ENCODE data around the gene CCND3. TPM values are rescaled to one million over a fixed set of nuclear protein-coding genes. Genes with fewer than 3 reads are reported as not detected.
A peak's percentile ranks its signal among the peaks of the same experiment; 100 is the strongest.

Gene CCND3
- total and polyA plus RNA-seq, 2 experiments from 2014 or later, result 19.7 to 30.9 TPM

GRCh38 chr6:41939848-41940758 is 1.5 kb downstream of the CCND3 start (continued):
- no peak for TF ChIP-seq ZNF462 (CRISPR knock-in tag; IDR thresholded peaks at IDR 0.05)
- TF ChIP-seq EZH2phosphoT487 (IDR thresholded peaks at IDR 0.05; ENCODE audit: unreplicated experiment), result no peak

GRCh38 chr6:41939176-41939847 is 2.3 kb downstream of the CCND3 start:
- Histone ChIP-seq H3K4me1 (ENCODE audit: insufficient read depth) (peaks cover 33% of the 10 kb centered on the region), H3K79me2 (replicated peaks; ENCODE audit: insufficient read depth) (0 out of 2 replicates have a peak, but pooled peaks cover 6% of the 10 kb centered on the region), H3K4me3 (peak overlapping the region; percentile 98), H3K4me2 (peak overlapping the region; percentile 99), H3K9me2 (ENCODE audit: insufficient read depth) (no peaks in the 10 kb centered on the region), H4K20me1 (replicated peaks; ENCODE audit: insufficient read depth) (peaks cover 17% of the 10 kb centered on the region), H2AFZ (0 out of 2 replicates have a peak overlapping the region, but pooled peaks have one; percentile 7), H3K36me3 (ENCODE audit: insufficient read depth) (peaks cover 4% of the 10 kb centered on the region; the same call in 1 of the 2 replicates), H3F3A (replicated peaks; ENCODE audit: low read depth) (peaks cover 47% of the 10 kb centered on the region), H3K27ac (ENCODE audit: low read depth) (peak overlapping the region; percentile 87), H3K27me3 (ENCODE audit: insufficient read depth) (no peaks in the 10 kb centered on the region)
- peak overlapping the region; percentile 91 for H3K4me3 Mint-ChIP-seq
- H3K4me1 Mint-ChIP-seq, result peaks cover 39% of the 10 kb centered on the region
- peak overlapping the region; percentile 59 for H3K27ac Mint-ChIP-seq
- peaks cover 18% of the 10 kb centered on the region for H3K36me3 Mint-ChIP-seq (ENCODE audit: low read depth)
- no peaks in the 10 kb centered on the region for H3K9me3 Mint-ChIP-seq
- ATAC-seq (peak; percentile 20), DNase-seq (ENCODE audit: low spot score) (peak; percentile 69)
- H3K27me3 Mint-ChIP-seq (ENCODE audit: insufficient read depth, low read depth, poor library complexity), result peaks cover 26% of the 10 kb centered on the region
- TF ChIP-seq STAT1 (IDR thresholded peaks at IDR 0.05; ENCODE audit: unreplicated experiment) (no peak), EZH2phosphoT487 (IDR thresholded peaks at IDR 0.05; ENCODE audit: unreplicated experiment) (no peak), CTCF (conservative IDR thresholded peaks at IDR 0.05; ENCODE audit: low read depth in 2 of 2) (no peak)
